Naive thymus-derived CD8-positive, alpha-beta T cell (primary cell): ENCODE results near the gene LRRC4. TPM values are rescaled to one million over a fixed set of nuclear protein-coding genes. Genes with fewer than 3 reads are reported as not detected.

Experiments used
- ATAC-seq, 2 donors: fragments of 150-1000 bp; cut with Tn5 transposase in 1 of 2; sonication (Bioruptor Pico), chemical (Tn5 transposase) in 1 of 2; 1 replicate in 1 of 2; 2 replicates in 1 of 2; pipeline ENCODE4 v1.10.0; 2021; ENCODE audit warnings: mild to moderate bottlenecking in 2 of 2, moderate library complexity in 2 of 2
- POLR2A ChIA-PET: fragments of 350-600 bp; sonication (Branson Sonifier 250); formaldehyde crosslinking; loops from one replicate; lab custom pipeline; 2021; ENCODE audit warnings: antibody characterized with exemption; lab: Charles Lee
- DNase-seq, 10 donors: peaks; one replicate each; pipeline versions ENCODE4 v3.0.0 to v3.0.0-alpha.2; 2020 to 2022
- H3K27ac Mint-ChIP-seq, 10 donors: one replicate each; pipeline ENCODE4 v1.8.0; 2020 to 2022; ENCODE audit warnings: mild to moderate bottlenecking in 10 of 10, mixed read lengths in 10 of 10, moderate library complexity in 4 of 10, inconsistent platforms in 1 of 10
- H3K27me3 Mint-ChIP-seq, 5 donors: one replicate each; pipeline ENCODE4 v1.8.0; 2021 to 2022; ENCODE audit warnings: mixed read lengths in 5 of 5
- H3K36me3 Mint-ChIP-seq, 3 donors: one replicate each; pipeline ENCODE4 v1.8.0; 2020 to 2022; ENCODE audit warnings: mixed read lengths in 3 of 3, mild to moderate bottlenecking in 2 of 3, inconsistent platforms in 1 of 3
- H3K4me1 Mint-ChIP-seq, 4 donors: one replicate each; pipeline ENCODE4 v1.8.0; 2021 to 2022; ENCODE audit warnings: mixed read lengths in 4 of 4
- H3K4me3 Mint-ChIP-seq, 10 donors: one replicate each; pipeline ENCODE4 v1.8.0; 2020 to 2022; ENCODE audit warnings: mild to moderate bottlenecking in 10 of 10, mixed read lengths in 10 of 10, moderate library complexity in 6 of 10, inconsistent platforms in 1 of 10
- H3K9me3 Mint-ChIP-seq, 9 donors: one replicate each; pipeline ENCODE4 v1.8.0; 2020 to 2022; ENCODE audit warnings: mixed read lengths in 9 of 9, mild to moderate bottlenecking in 3 of 9, inconsistent platforms in 1 of 9, moderate library complexity in 1 of 9
- polyA plus RNA-seq, 3 donors: library from polyadenylated mRNA; unstranded; fragments of 300-500 nt; fragmentation: Illumina TruSeq; gene quantifications; one replicate each; pipeline ENCODE4 v1.2.3, GENCODE V29; 2021
- total RNA-seq, 8 experiments: library from RNA in 2 of 8; stranded (reverse) in 2 of 8; gene quantifications; one replicate each; pipeline ENCODE4 v1.2.3 and lab custom pipeline; 2021 to 2026

LRRC4 gene
- total and polyA plus RNA-seq, 5 experiments from 2014 or later: 0.15 to 0.22 TPM; not detected in 3

- Mint-ChIP-seq H3K36me3 (peaks cover 0 to 24% (median 9%) of the 10 kb centered on the region in 3 donors), H3K27me3 (peaks cover 0 to 2% (median 0%) of the 10 kb centered on the region in 5 donors), H3K27ac (no peak overlapping the region), H3K9me3 (no peaks in the 10 kb centered on the region), H3K4me1 (peaks cover 2 to 22% (median 15%) of the 10 kb centered on the region in 4 donors), H3K4me3 (no peak overlapping the region)
- no peak for ATAC-seq
- POLR2A ChIA-PET: no interaction called here
- no peak for DNase-seq
Observed at GRCh38 chr7:128008744-128009143, 22.5 kb downstream of the LRRC4 start.

GRCh38 chr7:128008141-128008540 is 23.1 kb downstream of the LRRC4 start:
- Mint-ChIP-seq H3K4me1 (peaks cover 3 to 28% (median 21%) of the 10 kb centered on the region in 4 donors), H3K4me3 (no peak overlapping the region), H3K9me3 (no peaks in the 10 kb centered on the region), H3K27ac (no peak overlapping the region), H3K36me3 (peaks cover 0 to 22% (median 9%) of the 10 kb centered on the region in 3 donors), H3K27me3 (peaks cover 0 to 2% (median 0%) of the 10 kb centered on the region in 5 donors)
- DNase-seq (no peak), ATAC-seq (no peak)
- POLR2A ChIA-PET: no interaction called here

GRCh38 chr7:128007303-128007680 is 23.9 kb downstream of the LRRC4 start:
- POLR2A ChIA-PET: no interaction called here
- ATAC-seq: no peak
- DNase-seq: no peak
- Mint-ChIP-seq H3K36me3 (peaks cover 0 to 18% (median 7%) of the 10 kb centered on the region in 3 donors), H3K27me3 (peaks cover 0 to 2% (median 0%) of the 10 kb centered on the region in 5 donors), H3K27ac (no peak overlapping the region), H3K4me3 (no peak overlapping the region), H3K4me1 (peaks cover 6 to 37% (median 30%) of the 10 kb centered on the region in 4 donors), H3K9me3 (no peaks in the 10 kb centered on the region)

- H3K9me3 Mint-ChIP-seq: no peaks in the 10 kb centered on the region
- H3K4me1 Mint-ChIP-seq: peaks cover 6 to 42% (median 32%) of the 10 kb centered on the region in 4 donors
- H3K36me3 Mint-ChIP-seq: peaks cover 0 to 15% (median 7%) of the 10 kb centered on the region in 3 donors
- POLR2A ChIA-PET: no interaction called here
- H3K27ac Mint-ChIP-seq: no peak overlapping the region
- no peak overlapping the region for H3K4me3 Mint-ChIP-seq
- DNase-seq: no peak
- peaks cover 0 to 2% (median 0%) of the 10 kb centered on the region in 5 donors for H3K27me3 Mint-ChIP-seq
- ATAC-seq: no peak
Observed at GRCh38 chr7:128006550-128007302, 24.5 kb downstream of the LRRC4 start.

- ATAC-seq (no peak), DNase-seq (no peak)
- no peaks in the 10 kb centered on the region for H3K27me3 Mint-ChIP-seq
- POLR2A ChIA-PET: no interaction called here
- peaks cover 0 to 17% (median 4%) of the 10 kb centered on the region in 3 donors for H3K36me3 Mint-ChIP-seq
- H3K9me3 Mint-ChIP-seq: no peaks in the 10 kb centered on the region
- no peak overlapping the region for H3K4me3 Mint-ChIP-seq
- peaks cover 6 to 43% (median 32%) of the 10 kb centered on the region in 4 donors for H3K4me1 Mint-ChIP-seq
- no peak overlapping the region for H3K27ac Mint-ChIP-seq
Observed at GRCh38 chr7:128005759-128006159, 25.5 kb downstream of the LRRC4 start.

- H3K36me3 Mint-ChIP-seq: peaks cover 0 to 17% (median 1%) of the 10 kb centered on the region in 3 donors
- DNase-seq (no peak), ATAC-seq (no peak)
- POLR2A ChIA-PET: interaction anchor here (0.6 kb wide), 1 partner anchor 43 kb away, joined by 6 read pairs; no protein-coding TSS in a partner anchor
- no peaks in the 10 kb centered on the region for H3K9me3 Mint-ChIP-seq
- H3K27ac Mint-ChIP-seq: no peak overlapping the region
- H3K4me3 Mint-ChIP-seq: no peak overlapping the region
- peaks cover 6 to 43% (median 32%) of the 10 kb centered on the region in 4 donors for H3K4me1 Mint-ChIP-seq
- H3K27me3 Mint-ChIP-seq: no peaks in the 10 kb centered on the region
Observed at GRCh38 chr7:128005117-128005516, 26.1 kb downstream of the LRRC4 start.

- Mint-ChIP-seq H3K36me3 (peaks cover 0 to 12% (median 0%) of the 10 kb centered on the region in 3 donors), H3K9me3 (no peaks in the 10 kb centered on the region), H3K4me3 (no peak overlapping the region), H3K4me1 (peaks cover 6 to 47% (median 32%) of the 10 kb centered on the region in 4 donors), H3K27ac (no peak overlapping the region), H3K27me3 (no peaks in the 10 kb centered on the region)
- POLR2A ChIA-PET: interaction anchor here (0.6 kb wide), 1 partner anchor 44 kb away, joined by 6 read pairs; no protein-coding TSS in a partner anchor
- ATAC-seq (no peak), DNase-seq (no peak)
Observed at GRCh38 chr7:128004623-128005022, 26.6 kb downstream of the LRRC4 start.

GRCh38 chr7:128003787-128004186 is 27.4 kb downstream of the LRRC4 start:
- Mint-ChIP-seq H3K27me3 (no peaks in the 10 kb centered on the region), H3K27ac (peak overlapping the region in 2 of 10 donors; percentile 7 to 20), H3K9me3 (no peaks in the 10 kb centered on the region), H3K4me1 (peaks cover 6 to 52% (median 32%) of the 10 kb centered on the region in 4 donors), H3K36me3 (peaks cover 0 to 12% (median 0%) of the 10 kb centered on the region in 3 donors), H3K4me3 (peak overlapping the region in 1 of 10 donors; percentile 29)
- POLR2A ChIA-PET: interaction anchor here (0.6 kb wide), 1 partner anchor 56 kb away, joined by 3 read pairs; no protein-coding TSS in a partner anchor
- peak in 1 of 10 donors; percentile 13 for DNase-seq
- no peak for ATAC-seq

- POLR2A ChIA-PET: interaction anchor here (0.6 kb wide), 2 partner anchors 43 to 56 kb away, joined by 3 to 4 read pairs; no protein-coding TSS in a partner anchor
- Mint-ChIP-seq H3K27me3 (no peaks in the 10 kb centered on the region), H3K36me3 (peaks cover 0 to 9% (median 0%) of the 10 kb centered on the region in 3 donors), H3K27ac (peak overlapping the region in 3 of 10 donors; percentile 73 to 89 (median 77)), H3K9me3 (no peaks in the 10 kb centered on the region), H3K4me3 (no peak overlapping the region), H3K4me1 (peaks cover 6 to 53% (median 34%) of the 10 kb centered on the region in 4 donors)
- no peak for DNase-seq
- no peak for ATAC-seq
Observed at GRCh38 chr7:128003167-128003566, 28.1 kb downstream of the LRRC4 start.

GRCh38 chr7:128000854-128001265 is 30.4 kb downstream of the LRRC4 start:
- Mint-ChIP-seq H3K27ac (no peak overlapping the region), H3K4me1 (peaks cover 6 to 50% (median 30%) of the 10 kb centered on the region in 4 donors), H3K27me3 (no peaks in the 10 kb centered on the region), H3K36me3 (peaks cover 0 to 22% (median 0%) of the 10 kb centered on the region in 3 donors), H3K4me3 (no peak overlapping the region), H3K9me3 (no peaks in the 10 kb centered on the region)
- DNase-seq (no peak), ATAC-seq (no peak)
- POLR2A ChIA-PET: no interaction called here

- Mint-ChIP-seq H3K9me3 (no peaks in the 10 kb centered on the region), H3K36me3 (peaks cover 0 to 26% (median 0%) of the 10 kb centered on the region in 3 donors), H3K4me1 (peaks cover 9 to 44% (median 29%) of the 10 kb centered on the region in 4 donors), H3K27me3 (no peaks in the 10 kb centered on the region), H3K27ac (peak overlapping the region in 1 of 10 donors; percentile 15), H3K4me3 (no peak overlapping the region)
- no peak for DNase-seq
- POLR2A ChIA-PET: no interaction called here
- ATAC-seq: no peak
Observed at GRCh38 chr7:128000048-128000447, 31.2 kb downstream of the LRRC4 start.

- POLR2A ChIA-PET: interaction anchor here (0.5 kb wide), 1 partner anchor 19 kb away, joined by 3 read pairs; no protein-coding TSS in a partner anchor
- DNase-seq (no peak), ATAC-seq (no peak)
- Mint-ChIP-seq H3K36me3 (peaks cover 0 to 37% (median 3%) of the 10 kb centered on the region in 3 donors), H3K27me3 (no peaks in the 10 kb centered on the region), H3K9me3 (no peaks in the 10 kb centered on the region), H3K4me1 (peaks cover 7 to 30% (median 20%) of the 10 kb centered on the region in 4 donors), H3K4me3 (no peak overlapping the region), H3K27ac (no peak overlapping the region)
Observed at GRCh38 chr7:127998671-127999070, 32.6 kb downstream of the LRRC4 start.
